Measurements from ENCODE around the gene GLTP. TPM values are rescaled to one million over a fixed set of nuclear protein-coding genes. Genes with fewer than 3 reads are reported as not detected.
A peak's percentile ranks its signal among the peaks of the same experiment; 100 is the strongest.

The GLTP gene
- total RNA-seq, 2 donors from 2014 or later: 15.2 to 20.9 TPM

- H3K27me3 Mint-ChIP-seq (ENCODE audit: insufficient read depth): no peaks in the 10 kb centered on the region
- no peaks in the 10 kb centered on the region for H3K36me3 Mint-ChIP-seq (ENCODE audit: low read depth)
- H3K36me3 ChIP-seq (ENCODE audit: control insufficient read depth, insufficient read depth, low read length): no peaks in the 10 kb centered on the region
- H3K27me3 ChIP-seq (ENCODE audit: control insufficient read depth, insufficient read depth, low read length, poor library complexity, severe bottlenecking): no peaks in the 10 kb centered on the region
- H3K9me3 Mint-ChIP-seq: no peaks in the 10 kb centered on the region
- no peaks in the 10 kb centered on the region for H3K4me1 ChIP-seq (ENCODE audit: control insufficient read depth, insufficient read depth, low read length)
- H3K4me3 ChIP-seq (ENCODE audit: low read length): peak overlapping the region; percentile 61
- H3K27ac Mint-ChIP-seq: no peak overlapping the region
- TF ChIP-seq CTCF (conservative IDR thresholded peaks at IDR 0.05): no peak
- H3K4me1 Mint-ChIP-seq: no peaks in the 10 kb centered on the region
- no peaks in the 10 kb centered on the region for H3K9me3 ChIP-seq (ENCODE audit: control insufficient read depth, low read length)
- no peak for DNase-seq
- no peak overlapping the region for H3K27ac ChIP-seq (ENCODE audit: low read depth, low read length)
- H3K4me3 Mint-ChIP-seq: peak overlapping the region; percentile 6
- WGBS, 2 experiments (ENCODE audit: insufficient coverage in 1 of 2, insufficient read length in 1 of 2): 81 to 91% methylated on average over 5 to 7 of the region's 7 CpGs
- H3K9ac ChIP-seq (ENCODE audit: extremely low read depth, low read length, poor library complexity, severe bottlenecking): no peak overlapping the region
Observed at GRCh38 chr12:109845824-109846205, 34.5 kb downstream of the GLTP start.

GRCh38 chr12:109844983-109845823, 35.1 kb downstream of the GLTP start:
- peak; percentile 100 for TF ChIP-seq CTCF (conservative IDR thresholded peaks at IDR 0.05)
- WGBS, 2 experiments (ENCODE audit: insufficient coverage in 1 of 2, insufficient read length in 1 of 2): 9 to 15% methylated on average over 19 to 30 of the region's 30 CpGs

GRCh38 chr12:109844091-109844490, 36.2 kb downstream of the GLTP start:
- H3K9ac ChIP-seq (ENCODE audit: extremely low read depth, low read length, poor library complexity, severe bottlenecking): no peak overlapping the region
- H3K27me3 ChIP-seq (ENCODE audit: control insufficient read depth, insufficient read depth, low read length, poor library complexity, severe bottlenecking): no peaks in the 10 kb centered on the region
- H3K4me3 ChIP-seq (ENCODE audit: low read length): no peak overlapping the region
- Mint-ChIP-seq H3K27me3 (ENCODE audit: insufficient read depth) (no peaks in the 10 kb centered on the region), H3K9me3 (no peaks in the 10 kb centered on the region), H3K4me1 (peaks cover 5% of the 10 kb centered on the region), H3K4me3 (no peak overlapping the region), H3K36me3 (ENCODE audit: low read depth) (no peaks in the 10 kb centered on the region), H3K27ac (no peak overlapping the region)
- no peak overlapping the region for H3K27ac ChIP-seq (ENCODE audit: low read depth, low read length)
- no peaks in the 10 kb centered on the region for H3K4me1 ChIP-seq (ENCODE audit: control insufficient read depth, insufficient read depth, low read length)
- no peaks in the 10 kb centered on the region for H3K9me3 ChIP-seq (ENCODE audit: control insufficient read depth, low read length)
- no peaks in the 10 kb centered on the region for H3K36me3 ChIP-seq (ENCODE audit: control insufficient read depth, insufficient read depth, low read length)
- DNase-seq: no peak
- 83 to 92% methylated on average over 4 to 5 of the region's 5 CpGs for WGBS, 2 experiments (ENCODE audit: insufficient coverage in 1 of 2, insufficient read length in 1 of 2)
- no peak for TF ChIP-seq CTCF (conservative IDR thresholded peaks at IDR 0.05)

More at GRCh38 chr12:109844983-109845823, 35.1 kb downstream of the GLTP start:
- H3K4me1 ChIP-seq (ENCODE audit: control insufficient read depth, insufficient read depth, low read length): no peaks in the 10 kb centered on the region
- Mint-ChIP-seq H3K36me3 (ENCODE audit: low read depth) (no peaks in the 10 kb centered on the region), H3K4me1 (peaks cover 5% of the 10 kb centered on the region), H3K27me3 (ENCODE audit: insufficient read depth) (no peaks in the 10 kb centered on the region), H3K4me3 (peak overlapping the region; percentile 6), H3K27ac (no peak overlapping the region), H3K9me3 (no peaks in the 10 kb centered on the region)
- H3K9ac ChIP-seq (ENCODE audit: extremely low read depth, low read length, poor library complexity, severe bottlenecking): no peak overlapping the region
- peak; percentile 99 for DNase-seq
- H3K27ac ChIP-seq (ENCODE audit: low read depth, low read length): no peak overlapping the region
- peak overlapping the region; percentile 61 for H3K4me3 ChIP-seq (ENCODE audit: low read length)
- no peaks in the 10 kb centered on the region for H3K36me3 ChIP-seq (ENCODE audit: control insufficient read depth, insufficient read depth, low read length)
- no peaks in the 10 kb centered on the region for H3K27me3 ChIP-seq (ENCODE audit: control insufficient read depth, insufficient read depth, low read length, poor library complexity, severe bottlenecking)
- no peaks in the 10 kb centered on the region for H3K9me3 ChIP-seq (ENCODE audit: control insufficient read depth, low read length)
